ENCODE measurements around the gene MED13L.

The MED13L gene

GRCh38 chr12:116074686-116075085 is 202.8 kb downstream of the MED13L start:
- DNase-seq, result no peak

DNA sequence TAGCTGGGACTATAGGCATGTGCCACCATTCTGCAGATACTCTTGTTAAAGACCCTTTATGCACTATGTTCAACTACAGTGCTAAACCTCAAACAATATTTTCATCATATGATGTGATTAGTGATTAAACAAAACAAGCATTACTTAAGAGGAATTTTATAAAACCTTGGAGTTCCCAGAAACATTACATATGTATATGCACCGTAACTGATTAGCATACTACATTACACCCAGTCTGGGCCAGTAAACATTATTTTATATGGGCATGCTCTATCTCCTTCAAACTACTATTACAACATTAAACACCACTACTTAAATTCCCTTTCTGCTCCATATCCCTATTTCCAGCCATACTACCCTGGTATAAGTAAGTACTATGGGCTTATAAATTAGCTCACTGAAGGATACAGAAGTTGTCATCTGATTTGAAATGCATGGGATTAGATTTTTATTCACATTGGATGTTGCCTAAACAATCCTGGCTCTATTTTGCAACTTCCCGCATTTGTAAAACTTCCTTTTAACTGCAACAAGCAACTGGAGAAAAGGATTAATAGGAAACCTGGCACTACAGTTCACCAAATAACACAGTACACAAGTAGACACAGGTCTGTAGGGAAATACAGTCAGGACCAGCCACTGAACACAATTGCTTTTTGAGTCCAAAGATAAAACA is 205.8 kb downstream of the MED13L start:
- DNase-seq, result no peak

DNA sequence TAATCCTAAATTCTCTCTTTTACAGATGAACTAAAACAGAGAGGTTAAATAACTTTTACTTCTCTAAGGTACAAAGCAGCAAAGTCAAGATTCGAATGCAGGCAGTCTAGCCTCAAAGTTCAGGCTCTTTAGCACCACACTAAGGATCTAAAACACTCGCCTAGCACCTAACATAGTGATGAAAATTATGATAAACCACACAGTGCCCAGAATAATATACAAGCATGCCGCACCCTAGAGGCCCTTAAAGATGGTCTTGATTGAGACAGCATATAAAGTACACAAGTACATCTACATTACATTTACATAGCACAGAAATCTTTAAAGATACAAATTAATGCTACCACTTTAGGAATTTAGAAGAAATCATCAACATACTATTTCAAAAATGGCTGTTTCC is 207.0 kb downstream of the MED13L start:
- no peak for DNase-seq

DNA sequence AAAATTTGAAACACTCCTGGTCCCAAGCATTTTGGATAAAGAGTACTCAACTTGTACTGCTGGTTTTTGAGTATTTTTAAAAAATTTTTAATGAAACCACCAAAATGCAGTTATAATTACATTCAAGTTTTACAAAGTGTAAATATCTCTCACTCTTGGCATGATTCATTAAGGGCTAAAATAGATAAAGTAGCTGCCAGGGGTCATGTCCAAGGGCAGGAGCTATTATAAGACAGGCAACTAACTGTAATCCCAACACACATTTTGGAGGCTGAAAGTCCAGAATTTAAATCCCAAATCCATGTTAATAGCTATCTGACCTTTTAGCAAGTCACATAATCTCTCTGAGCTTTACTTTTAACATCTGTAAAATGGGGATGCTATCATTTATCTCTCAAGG is 207.6 kb downstream of the MED13L start:
- no peak for DNase-seq

DNA sequence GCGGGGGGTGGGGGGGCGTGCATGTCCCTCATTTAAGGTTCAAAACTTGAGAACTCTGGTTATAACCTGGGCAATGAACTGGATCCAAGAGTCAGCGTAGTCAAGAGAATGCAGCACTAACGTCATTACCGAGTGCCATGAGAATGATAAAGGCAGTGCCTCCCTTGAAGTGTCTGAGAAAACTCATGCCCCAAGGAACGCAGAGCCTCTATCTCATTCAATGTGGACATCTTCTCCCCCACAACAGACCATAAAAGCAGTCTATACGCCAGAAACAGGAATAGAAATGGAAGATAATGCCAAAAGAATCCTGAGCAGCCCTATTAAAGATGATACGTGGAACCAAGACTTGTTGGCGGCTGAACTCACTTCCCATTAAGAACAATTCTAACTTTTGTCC is 208.6 kb downstream of the MED13L start:
- DNase-seq, result no peak

- DNase-seq, result no peak
Observed at GRCh38 chr12:116068371-116068770, 209.1 kb downstream of the MED13L start.

- DNase-seq, result no peak
Observed at GRCh38 chr12:116067892-116068291, 209.6 kb downstream of the MED13L start.

GRCh38 chr12:116066381-116067230 is 210.9 kb downstream of the MED13L start:
- no peak for DNase-seq

- DNase-seq, result no peak
Observed at GRCh38 chr12:116065606-116066005, 211.9 kb downstream of the MED13L start.

DNA sequence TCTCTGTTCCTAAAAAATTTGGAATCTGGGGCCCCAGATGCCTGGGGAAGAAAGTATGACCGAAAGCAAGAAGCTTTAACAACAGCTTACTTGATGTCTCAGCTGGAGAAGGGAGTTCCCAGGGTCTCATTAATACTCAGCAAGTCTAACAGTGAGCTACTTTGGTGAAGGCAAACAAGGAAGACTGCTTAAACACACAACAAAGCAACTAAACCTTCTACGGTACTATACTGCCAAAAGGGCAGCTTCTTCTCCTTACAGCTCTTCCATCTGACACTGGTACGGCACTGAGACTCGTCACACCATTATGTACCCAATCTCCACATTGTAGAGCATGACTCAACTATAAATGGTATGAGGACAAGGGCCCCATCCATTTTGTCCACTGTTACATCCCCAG is 213.0 kb downstream of the MED13L start:
- DNase-seq, result no peak

DNA sequence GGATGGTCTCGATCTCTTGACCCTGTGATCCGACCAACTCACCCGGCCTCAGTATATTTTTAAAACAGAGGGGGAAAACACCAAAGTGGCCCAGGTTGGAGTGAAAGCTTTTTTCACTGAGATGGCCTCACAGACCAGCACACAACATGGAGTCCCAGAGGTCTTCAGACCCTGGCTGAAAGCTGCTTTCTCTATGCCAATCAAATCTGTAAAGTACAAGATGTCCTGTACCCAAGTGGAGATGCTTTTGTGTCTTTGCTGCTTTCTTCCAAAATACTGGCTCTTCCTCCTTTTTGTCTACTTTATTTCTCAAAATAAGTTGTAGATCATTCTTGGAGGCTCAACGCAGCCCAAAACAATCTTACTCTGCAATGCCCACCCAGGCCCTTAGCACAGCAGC is 214.8 kb downstream of the MED13L start:
- DNase-seq, result no peak

- no peak for DNase-seq
Observed at GRCh38 chr12:116060764-116061163, 216.7 kb downstream of the MED13L start.

DNA sequence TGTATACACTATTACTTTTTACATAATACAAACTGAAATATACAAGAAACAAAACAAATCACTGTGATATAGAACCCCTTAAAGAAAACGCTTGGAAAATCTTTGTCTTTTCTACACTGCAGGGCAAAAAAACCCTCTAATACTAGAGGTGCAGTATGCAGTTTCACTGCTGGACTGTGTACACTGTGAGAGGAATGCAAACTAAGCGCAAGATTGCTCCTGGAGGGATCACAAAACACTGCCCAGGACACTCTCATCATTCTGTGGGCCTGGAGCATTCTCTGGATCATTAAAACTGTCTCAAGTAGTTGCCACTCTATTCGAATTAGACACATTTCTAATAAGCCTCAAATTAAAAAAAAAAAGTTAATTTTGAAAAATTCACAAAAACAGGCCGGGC is 217.6 kb downstream of the MED13L start:
- DNase-seq, result no peak

- DNase-seq, result no peak
Observed at GRCh38 chr12:116058574-116058973, 218.9 kb downstream of the MED13L start.

GRCh38 chr12:116057356-116057755 is 220.1 kb downstream of the MED13L start:
- DNase-seq, result no peak

- no peak for DNase-seq
Observed at GRCh38 chr12:116055895-116056607, 221.4 kb downstream of the MED13L start.

DNA sequence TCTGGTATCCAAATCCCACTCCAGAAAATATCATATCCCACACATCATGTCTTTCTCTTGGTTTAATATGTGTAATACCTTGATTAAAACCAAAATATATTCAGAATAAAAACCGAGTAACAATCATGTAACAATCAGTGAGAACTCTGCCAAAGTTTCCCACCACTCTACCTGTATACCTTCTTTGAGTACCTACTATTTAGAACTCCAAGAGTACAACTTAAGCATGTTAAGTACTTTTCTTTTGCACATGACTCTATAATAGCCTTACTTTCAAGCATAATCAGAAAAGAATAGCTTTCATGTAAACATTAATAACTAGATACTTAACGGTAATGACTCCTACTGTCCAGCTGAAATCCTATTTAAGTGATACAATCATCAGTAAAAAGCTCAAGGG is 223.2 kb downstream of the MED13L start:
- DNase-seq, result no peak

DNA sequence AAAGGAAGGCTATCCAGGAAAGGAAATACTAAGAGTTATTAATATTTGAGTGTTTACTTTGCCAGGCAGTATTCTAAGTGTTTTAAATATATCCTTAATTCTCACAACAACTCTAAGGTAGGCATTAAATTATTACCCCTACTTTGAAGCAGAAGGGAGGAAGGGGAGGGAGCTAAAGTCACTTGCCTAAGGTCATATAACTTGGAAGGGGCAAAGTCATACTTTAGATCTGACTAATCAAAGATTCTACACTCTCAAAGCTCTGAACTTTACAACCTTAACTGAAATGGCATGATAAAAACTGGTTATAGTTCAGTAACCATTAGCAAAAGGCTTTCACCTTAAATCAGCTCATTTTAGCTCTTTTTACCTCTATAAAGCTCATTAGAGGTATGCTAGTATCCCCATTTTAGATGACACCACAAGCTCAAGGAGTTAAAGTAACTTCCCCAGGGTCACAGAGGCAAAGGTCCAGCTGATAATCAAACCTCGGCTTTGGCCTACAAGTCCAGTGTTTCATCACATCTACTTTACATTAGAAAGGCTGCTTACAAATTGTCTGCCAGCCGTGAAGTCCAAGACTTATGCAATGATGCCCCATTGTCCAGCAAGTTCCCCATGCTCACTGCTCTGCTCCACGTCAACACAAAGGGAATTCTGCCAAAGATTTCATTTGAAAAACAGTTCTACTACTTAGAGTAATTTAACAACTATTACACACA is 223.9 kb downstream of the MED13L start:
- DNase-seq, result no peak

GRCh38 chr12:116050275-116050674 is 227.2 kb downstream of the MED13L start:
- DNase-seq, result no peak

DNA sequence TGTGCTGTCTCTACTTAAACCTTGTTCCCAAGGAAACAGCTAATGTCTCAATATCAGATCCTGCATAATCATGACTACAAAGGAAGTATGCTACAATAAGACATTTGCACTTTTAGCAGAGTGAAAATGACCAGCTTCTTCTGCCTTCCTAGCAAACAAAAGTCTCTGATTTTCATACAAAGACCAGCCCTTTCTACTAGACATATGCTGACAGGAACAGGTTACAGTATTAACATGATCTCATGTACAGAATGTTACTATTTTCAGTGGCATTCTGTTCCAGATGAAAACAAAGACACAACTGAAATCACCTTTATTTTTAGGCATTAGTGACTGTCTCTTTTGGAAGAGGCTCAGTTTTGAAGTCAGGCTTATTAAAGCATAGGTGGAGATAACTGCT is 228.6 kb downstream of the MED13L start:
- DNase-seq, result no peak

GRCh38 chr12:116046039-116046438 is 231.5 kb downstream of the MED13L start:
- no peak for DNase-seq

DNA sequence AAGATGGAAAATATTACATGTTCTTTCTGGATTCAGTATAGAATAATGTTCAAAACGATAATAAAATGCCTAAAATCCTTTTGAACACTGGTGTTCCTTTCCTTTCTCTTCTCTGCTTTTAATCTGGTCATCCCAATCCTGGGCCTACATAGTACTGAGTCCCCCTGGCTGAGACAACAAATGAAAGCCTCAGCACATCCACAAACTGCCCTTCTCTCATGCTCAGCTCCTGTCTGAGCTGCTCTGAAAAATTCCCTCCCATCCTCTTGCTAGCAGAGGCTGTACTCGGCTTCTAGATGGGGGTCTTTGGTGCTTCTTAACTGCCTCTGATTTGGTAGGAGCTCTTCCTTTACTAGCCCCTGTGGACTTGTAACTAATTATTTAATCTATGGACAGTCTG is 232.3 kb downstream of the MED13L start:
- DNase-seq, result no peak

Measured in NCI-H1092 treated with DMSO at 0.1 percent for 48 hours (cell line).